SK-N-SH treated with all-trans-retinoic acid at 6 μM for 48 hours (cell line): ENCODE measurements around the gene LAMA5.

Source experiments
- BACH2 ChIP-seq: fragments of 250-450 bp; sonication (Bioruptor Pico); IDR thresholded peaks from 2 replicates; pipeline ENCODE4 v1.9.0; 2021; ENCODE audit warnings: mild to moderate bottlenecking, borderline replicate concordance
- ESRRG ChIP-seq: fragments of 250-450 bp; sonication (Bioruptor Pico); IDR thresholded peaks from 2 replicates; pipeline ENCODE4 v1.6.1; 2021; ENCODE audit warnings: mild to moderate bottlenecking
- GLIS3 ChIP-seq: fragments of 250-450 bp; sonication (Bioruptor Pico); IDR thresholded peaks from 2 replicates; pipeline ENCODE4 v1.5.0; 2020; ENCODE audit warnings: mild to moderate bottlenecking, moderate library complexity
- ISL1 ChIP-seq: fragments of 250-450 bp; sonication (Bioruptor Pico); IDR thresholded peaks from 2 replicates; pipeline ENCODE4 v2.1.2; 2022; ENCODE audit warnings: mild to moderate bottlenecking, moderate library complexity
- TCF4 ChIP-seq: fragments of 250-450 bp; sonication (Bioruptor Pico); IDR thresholded peaks from 2 replicates; pipeline ENCODE4 v1.8.0; 2021; ENCODE audit warnings: mild to moderate bottlenecking, moderate library complexity, borderline replicate concordance
- TOX ChIP-seq: fragments of 250-450 bp; sonication (Bioruptor Pico); IDR thresholded peaks from 2 replicates; pipeline ENCODE4 v1.8.0; 2021; ENCODE audit warnings: mild to moderate bottlenecking, moderate library complexity, borderline replicate concordance
- ZC3H10 ChIP-seq: fragments of 250-450 bp; sonication (Bioruptor Pico); IDR thresholded peaks from 2 replicates; pipeline ENCODE4 v1.5.1; 2021; ENCODE audit warnings: mild to moderate bottlenecking, moderate library complexity
- ZFP3 ChIP-seq: fragments of 250-450 bp; sonication (Bioruptor Pico); IDR thresholded peaks from 2 replicates; pipeline ENCODE4 v1.5.0; 2020; ENCODE audit warnings: mild to moderate bottlenecking, moderate library complexity
- ZFP30 ChIP-seq: fragments of 450-650 bp; formaldehyde crosslinking; IDR thresholded peaks from 2 replicates; pipeline ENCODE4 v1.5.0; 2022; ENCODE audit warnings: mild to moderate bottlenecking, moderate library complexity
- ZNF70 ChIP-seq: fragments of 450-650 bp; formaldehyde crosslinking; IDR thresholded peaks from 2 replicates; pipeline ENCODE4 v1.5.0; 2020; ENCODE audit warnings: mild to moderate bottlenecking, moderate library complexity
- TF ChIP-seq, protein P1 (sequence below): fragments of 250-450 bp; sonication (Bioruptor Pico); IDR thresholded peaks from 2 replicates; pipeline ENCODE4 v1.5.1; 2020; ENCODE audit warnings: low read depth, mild to moderate bottlenecking, moderate library complexity
- TF ChIP-seq, protein P2 (sequence below): fragments of 250-450 bp; sonication (Bioruptor Pico); IDR thresholded peaks from 2 replicates; pipeline ENCODE4 v1.8.0; 2020; ENCODE audit warnings: mild to moderate bottlenecking, moderate library complexity, borderline replicate concordance

DNA sequence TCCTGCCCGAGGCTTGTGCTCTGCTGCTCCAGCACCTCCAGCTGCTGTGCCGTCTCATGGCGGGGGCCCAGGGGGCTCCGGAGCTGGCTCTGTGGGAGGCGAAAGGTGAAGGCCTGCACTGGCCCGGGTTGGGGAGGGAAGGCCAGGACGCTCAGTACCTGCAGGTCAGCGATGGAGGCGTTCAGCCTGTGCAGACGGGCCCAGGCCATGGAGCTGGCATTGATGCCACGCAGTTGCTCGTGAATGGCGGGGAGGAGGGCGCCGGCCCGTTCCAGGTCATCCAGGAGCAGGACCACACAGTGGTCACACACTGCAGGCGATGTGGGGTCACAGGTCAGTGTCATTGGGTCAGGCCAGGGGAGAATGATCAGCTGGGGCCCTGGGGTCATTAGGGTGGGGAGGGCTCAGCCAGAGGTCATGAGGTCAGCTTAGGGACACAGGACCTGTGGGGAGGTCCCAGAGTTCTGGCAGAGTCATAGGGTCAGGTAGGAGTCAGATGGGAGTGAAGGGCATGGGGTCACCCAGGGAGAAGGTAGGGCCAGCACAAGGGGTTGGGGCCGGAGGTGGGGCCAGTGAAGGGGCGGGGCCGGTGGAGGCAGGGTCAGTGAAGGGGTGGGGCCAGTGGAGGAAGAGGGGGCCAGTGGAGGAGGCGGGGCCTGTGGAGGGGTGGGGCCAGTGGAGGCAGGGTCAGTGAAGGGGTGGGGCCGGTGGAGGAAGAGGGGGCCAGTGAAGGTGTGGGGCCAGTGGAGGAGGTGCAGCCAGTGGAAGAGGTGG, 46.3 kb downstream of the LAMA5 start:
- TF ChIP-seq TCF4 (CRISPR knock-in tag) (no peak), ZNF70 (CRISPR knock-in tag) (no peak), ZFP3 (CRISPR knock-in tag) (no peak), ESRRG (no peak), TOX (no peak), ISL1 (CRISPR knock-in tag) (no peak), ZFP30 (CRISPR knock-in tag) (no peak), BACH2 (no peak), ZC3H10 (CRISPR knock-in tag) (no peak), GLIS3 (CRISPR knock-in tag) (no peak)
- TF ChIP-seq, protein P1, sequence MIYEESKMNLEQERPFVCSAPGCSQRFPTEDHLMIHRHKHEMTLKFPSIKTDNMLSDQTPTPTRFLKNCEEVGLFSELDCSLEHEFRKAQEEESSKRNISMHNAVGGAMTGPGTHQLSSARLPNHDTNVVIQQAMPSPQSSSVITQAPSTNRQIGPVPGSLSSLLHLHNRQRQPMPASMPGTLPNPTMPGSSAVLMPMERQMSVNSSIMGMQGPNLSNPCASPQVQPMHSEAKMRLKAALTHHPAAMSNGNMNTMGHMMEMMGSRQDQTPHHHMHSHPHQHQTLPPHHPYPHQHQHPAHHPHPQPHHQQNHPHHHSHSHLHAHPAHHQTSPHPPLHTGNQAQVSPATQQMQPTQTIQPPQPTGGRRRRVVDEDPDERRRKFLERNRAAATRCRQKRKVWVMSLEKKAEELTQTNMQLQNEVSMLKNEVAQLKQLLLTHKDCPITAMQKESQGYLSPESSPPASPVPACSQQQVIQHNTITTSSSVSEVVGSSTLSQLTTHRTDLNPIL (CRISPR knock-in tag) = no peak
- TF ChIP-seq, protein P2, sequence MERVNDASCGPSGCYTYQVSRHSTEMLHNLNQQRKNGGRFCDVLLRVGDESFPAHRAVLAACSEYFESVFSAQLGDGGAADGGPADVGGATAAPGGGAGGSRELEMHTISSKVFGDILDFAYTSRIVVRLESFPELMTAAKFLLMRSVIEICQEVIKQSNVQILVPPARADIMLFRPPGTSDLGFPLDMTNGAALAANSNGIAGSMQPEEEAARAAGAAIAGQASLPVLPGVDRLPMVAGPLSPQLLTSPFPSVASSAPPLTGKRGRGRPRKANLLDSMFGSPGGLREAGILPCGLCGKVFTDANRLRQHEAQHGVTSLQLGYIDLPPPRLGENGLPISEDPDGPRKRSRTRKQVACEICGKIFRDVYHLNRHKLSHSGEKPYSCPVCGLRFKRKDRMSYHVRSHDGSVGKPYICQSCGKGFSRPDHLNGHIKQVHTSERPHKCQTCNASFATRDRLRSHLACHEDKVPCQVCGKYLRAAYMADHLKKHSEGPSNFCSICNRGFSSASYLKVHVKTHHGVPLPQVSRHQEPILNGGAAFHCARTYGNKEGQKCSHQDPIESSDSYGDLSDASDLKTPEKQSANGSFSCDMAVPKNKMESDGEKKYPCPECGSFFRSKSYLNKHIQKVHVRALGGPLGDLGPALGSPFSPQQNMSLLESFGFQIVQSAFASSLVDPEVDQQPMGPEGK (CRISPR knock-in tag) = no peak
